Hematopoietic multipotent progenitor cell treated with erythropoietin and hydrocortisone succinate and interleukin-3 and kit ligand, for 15 days (in vitro differentiated cells): Measurements from ENCODE around the gene PREP.
"Not testable (repeated sequence)": the region's sequence is repeated elsewhere in the genome, so short reads cannot be mapped to it uniquely, and the experiment has no call there.

ENCODE experiments used
- DNase-seq: peaks from one replicate; pipeline ENCODE4 v3.0.0-alpha.2; 2015; ENCODE audit warnings: low spot score

PREP gene

GRCh38 chr6:105269390-105269789, 133.5 kb downstream of the PREP start:
- DNase-seq = no peak

GRCh38 chr6:105263685-105264610, 138.9 kb downstream of the PREP start:
- no peak for DNase-seq

GRCh38 chr6:105259913-105260889, 142.7 kb downstream of the PREP start:
- DNase-seq = no peak

- no peak for DNase-seq
These were observed 144.1 kb downstream of the PREP start for GRCh38 chr6:105258816-105259215.

- no peak for DNase-seq
These were observed 145.5 kb downstream of the PREP start for GRCh38 chr6:105257340-105257739.

- no peak for DNase-seq
These were observed 146.3 kb downstream of the PREP start for GRCh38 chr6:105256619-105257018.

GRCh38 chr6:105253787-105254186, 149.1 kb downstream of the PREP start:
- DNase-seq = no peak

GRCh38 chr6:105251689-105252088, 151.2 kb downstream of the PREP start:
- no peak for DNase-seq

GRCh38 chr6:105250533-105250932, 152.3 kb downstream of the PREP start:
- no peak for DNase-seq

GRCh38 chr6:105243487-105243886, 159.4 kb downstream of the PREP start:
- no peak for DNase-seq

- DNase-seq = no peak
These were observed 167.7 kb downstream of the PREP start for GRCh38 chr6:105235155-105235554.

- DNase-seq = not testable (repeated sequence)
These were observed 171.1 kb downstream of the PREP start for GRCh38 chr6:105231771-105232170.
